CD14-positive monocyte (primary cell): ENCODE data around the gene DHRS2. TPM values are rescaled to one million over a fixed set of nuclear protein-coding genes. Genes with fewer than 3 reads are reported as not detected.

ENCODE experiments used
- DNase-seq, 3 donors: peaks; one replicate each; pipeline ENCODE4 v3.0.0-alpha.2; 2011 to 2022
- H2AFZ ChIP-seq: 2 replicates; pipeline ENCODE4 v1.6.0; 2012; ENCODE audit warnings: mild to moderate bottlenecking, low read depth, low read length, inconsistent platforms; ENCODE audit not compliant: insufficient read depth, poor library complexity, severe bottlenecking
- H3K27ac ChIP-seq, 2 donors: 1 replicate in 1 of 2; 2 replicates in 1 of 2; pipeline ENCODE4 v1.5.1; 2012 to 2013; ENCODE audit warnings: low read length in 2 of 2, control low read depth in 1 of 2, inconsistent platforms in 1 of 2, low read depth in 1 of 2, mild to moderate bottlenecking in 1 of 2
- H3K27me3 ChIP-seq, 2 donors: one replicate each; pipeline versions ENCODE4 v1.6.0 to v1.6.1; 2011 to 2013; ENCODE audit warnings: low read length in 2 of 2; ENCODE audit not compliant: control insufficient read depth in 2 of 2, insufficient read depth in 2 of 2
- H3K36me3 ChIP-seq, 2 donors: replicated peaks in 1 of 2; 1 replicate in 1 of 2; 2 replicates in 1 of 2; pipeline versions ENCODE4 v1.5.1 to v1.6.1; 2012 to 2013; ENCODE audit warnings: low read length in 2 of 2, control low read depth in 1 of 2, inconsistent platforms in 1 of 2, mild to moderate bottlenecking in 1 of 2; ENCODE audit not compliant: insufficient read depth in 2 of 2, control insufficient read depth in 1 of 2
- H3K4me1 ChIP-seq, 2 donors: 1 replicate in 1 of 2; 2 replicates in 1 of 2; pipeline versions ENCODE4 v1.5.1 to v1.6.1; 2012 to 2013; ENCODE audit warnings: low read length in 2 of 2, control low read depth in 1 of 2, inconsistent platforms in 1 of 2, mild to moderate bottlenecking in 1 of 2, moderate library complexity in 1 of 2; ENCODE audit not compliant: insufficient read depth in 2 of 2, control insufficient read depth in 1 of 2
- H3K4me2 ChIP-seq: replicated peaks from 2 replicates; pipeline ENCODE3; 2012; ENCODE audit warnings: low read length, moderate library complexity, mild to moderate bottlenecking; ENCODE audit not compliant: poor library complexity, severe bottlenecking; ENCODE audit errors: extremely low read depth
- H3K4me3 ChIP-seq, 3 experiments: fragments of 200-600 bp in 1 of 3; sonication (generic) in 1 of 3; replicated peaks in 1 of 3; 1 replicate in 2 of 3; 2 replicates in 1 of 3; pipeline ENCODE4 v1.5.1; 2011 to 2013; ENCODE audit warnings: low read length in 3 of 3, mild to moderate bottlenecking in 3 of 3, control low read depth in 2 of 3, low read depth in 2 of 3, inconsistent platforms in 1 of 3, moderate library complexity in 1 of 3
- H3K79me2 ChIP-seq: 2 replicates; pipeline ENCODE4 v1.6.0; 2012; ENCODE audit warnings: mild to moderate bottlenecking, control low read depth, inconsistent platforms, low read length, moderate library complexity; ENCODE audit not compliant: insufficient read depth
- H3K9ac ChIP-seq: 2 replicates; pipeline ENCODE4 v1.6.0; 2017; ENCODE audit warnings: low read length, mild to moderate bottlenecking; ENCODE audit not compliant: insufficient read depth, poor library complexity, severe bottlenecking
- H3K9me3 ChIP-seq, 2 donors: replicated peaks in 1 of 2; 1 replicate in 1 of 2; 2 replicates in 1 of 2; pipeline versions ENCODE4 v1.5.1 to v1.6.1; 2012 to 2013; ENCODE audit warnings: low read length in 2 of 2, control low read depth in 1 of 2; ENCODE audit not compliant: control insufficient read depth in 1 of 2, insufficient read depth in 1 of 2
- H4K20me1 ChIP-seq: 2 replicates; pipeline ENCODE4 v1.6.0; 2012; ENCODE audit warnings: mild to moderate bottlenecking, low read length, control low read depth, moderate library complexity; ENCODE audit not compliant: insufficient read depth
- H3K27ac Mint-ChIP-seq, 7 donors: one replicate each; pipeline ENCODE4 v1.8.0; 2020; ENCODE audit warnings: mild to moderate bottlenecking in 7 of 7, mixed read lengths in 7 of 7, moderate library complexity in 6 of 7, inconsistent platforms in 2 of 7
- H3K27me3 Mint-ChIP-seq, 3 donors: one replicate each; pipeline ENCODE4 v1.8.0; 2021 to 2022; ENCODE audit warnings: low read depth in 3 of 3, mild to moderate bottlenecking in 3 of 3, mixed read lengths in 3 of 3, moderate library complexity in 3 of 3, inconsistent platforms in 1 of 3
- H3K36me3 Mint-ChIP-seq, 2 donors: one replicate each; pipeline ENCODE4 v1.8.0; 2020; ENCODE audit warnings: mixed read lengths in 2 of 2, inconsistent platforms in 1 of 2, mild to moderate bottlenecking in 1 of 2
- H3K4me1 Mint-ChIP-seq: one replicate; pipeline ENCODE4 v1.8.0; 2020; ENCODE audit warnings: mild to moderate bottlenecking, mixed read lengths
- H3K4me3 Mint-ChIP-seq, 2 donors: one replicate each; pipeline ENCODE4 v1.8.0; 2020; ENCODE audit warnings: mild to moderate bottlenecking in 2 of 2, mixed read lengths in 2 of 2, moderate library complexity in 1 of 2
- H3K9me3 Mint-ChIP-seq, 7 donors: one replicate each; pipeline ENCODE4 v1.8.0; 2020 to 2022; ENCODE audit warnings: mixed read lengths in 7 of 7, mild to moderate bottlenecking in 6 of 7, moderate library complexity in 6 of 7, inconsistent platforms in 2 of 7
- CTCF ChIP-seq: fragments of 200-600 bp; IDR thresholded peaks from one replicate; pipeline ENCODE4 v1.8.0; 2022; ENCODE audit warnings: antibody characterized with exemption, mild to moderate bottlenecking
- WGBS: methylation state at CpG from one replicate; pipeline ENCODE4 v1.1.5; 2013; ENCODE audit warnings: missing lambda C conversion rate; ENCODE audit not compliant: insufficient coverage; 5-methylcytosine and 5-hydroxymethylcytosine counted together
- intact Hi-C, 2 donors: fragments of 100-400 bp; cut with micrococcal nuclease; formaldehyde crosslinking; loops; one replicate each; pipeline versions ENCODE4 v1.15.0 to v1.15.1; 2023
- polyA plus RNA-seq, 3 donors: library from polyadenylated mRNA; depleted of rRNA in 1 of 3; unstranded in 2 of 3; stranded (reverse) in 1 of 3; fragments of 300-500 nt in 2 of 3; fragments of >200 nt in 1 of 3; fragmentation: Illumina TruSeq in 2 of 3; gene quantifications; 1 replicate in 2 of 3; 2 replicates in 1 of 3; pipeline ENCODE4 v1.2.3, GENCODE V29; 2012 to 2021

DHRS2 gene
- polyA plus RNA-seq, 3 donors = not detected

- Histone ChIP-seq H3K27ac (no peak overlapping the region), H3K36me3 (no peaks in the 10 kb centered on the region), H3K9me3 (no peaks in the 10 kb centered on the region), H4K20me1 (no peaks in the 10 kb centered on the region), H3K79me2 (no peaks in the 10 kb centered on the region), H3K27me3 (no peaks in the 10 kb centered on the region), H3K4me3 (no peak overlapping the region), H3K9ac (no peak overlapping the region), H3K4me2 (no peak overlapping the region), H2AFZ (no peak overlapping the region), H3K4me1 (peaks cover 2 to 11% of the 10 kb centered on the region in 2 donors)
- H3K27me3 Mint-ChIP-seq = peaks cover 0 to 5% (median 0%) of the 10 kb centered on the region in 3 donors
- intact Hi-C loops = no loop called here
- H3K4me3 Mint-ChIP-seq = no peak overlapping the region
- TF ChIP-seq CTCF = no peak
- no peak overlapping the region for H3K27ac Mint-ChIP-seq
- WGBS = 100% methylated on average over 1 of the region's 6 CpGs
- H3K9me3 Mint-ChIP-seq = peaks cover 0 to 6% (median 0%) of the 10 kb centered on the region in 7 donors
- DNase-seq = no peak
- H3K36me3 Mint-ChIP-seq = no peaks in the 10 kb centered on the region
- peaks cover 15% of the 10 kb centered on the region for H3K4me1 Mint-ChIP-seq
These were observed 22.7 kb upstream of the DHRS2 start for GRCh38 chr14:23613242-23614070.

- no peak for TF ChIP-seq CTCF
- Histone ChIP-seq H3K27me3 (no peaks in the 10 kb centered on the region), H3K9ac (no peak overlapping the region), H3K4me2 (no peak overlapping the region), H3K4me1 (peaks cover 2 to 11% of the 10 kb centered on the region in 2 donors), H3K79me2 (no peaks in the 10 kb centered on the region), H3K36me3 (no peaks in the 10 kb centered on the region), H3K4me3 (no peak overlapping the region), H3K9me3 (no peaks in the 10 kb centered on the region), H2AFZ (no peak overlapping the region), H3K27ac (no peak overlapping the region), H4K20me1 (no peaks in the 10 kb centered on the region)
- 100% methylated on average over 2 of the region's 2 CpGs for WGBS
- Mint-ChIP-seq H3K36me3 (no peaks in the 10 kb centered on the region), H3K27me3 (peaks cover 0 to 6% (median 0%) of the 10 kb centered on the region in 3 donors), H3K4me1 (peaks cover 15% of the 10 kb centered on the region), H3K4me3 (no peak overlapping the region), H3K27ac (no peak overlapping the region), H3K9me3 (peaks cover 0 to 2% (median 0%) of the 10 kb centered on the region in 7 donors)
- intact Hi-C loops = no loop called here
- DNase-seq = no peak
These were observed 21.8 kb upstream of the DHRS2 start for GRCh38 chr14:23614395-23614828.
